ENCODE data around the gene SAMD1.
A peak's percentile ranks its signal among the peaks of the same experiment; 100 is the strongest.

Gene SAMD1

GRCh38 chr19:14101003-14101545 is 10.5 kb upstream of the SAMD1 start:
- Histone ChIP-seq H3K36me3 (ENCODE audit: control insufficient read depth, insufficient read depth, low read length, severe bottlenecking) (peaks cover 72% of the 10 kb centered on the region), H3K27me3 (replicated peaks; ENCODE audit: control insufficient read depth, insufficient read depth, low read length) (no peaks in the 10 kb centered on the region), H3K9ac (ENCODE audit: low read length) (no peak overlapping the region), H3K4me1 (ENCODE audit: control insufficient read depth, insufficient read depth, low read length) (peaks cover 15% of the 10 kb centered on the region), H3K4me3 (ENCODE audit: low read length) (no peak overlapping the region), H3K9me3 (ENCODE audit: control insufficient read depth, low read length) (no peaks in the 10 kb centered on the region)
- no peak for DNase-seq (ENCODE audit: low read depth)

- H3K36me3 ChIP-seq (ENCODE audit: control insufficient read depth, insufficient read depth, low read length, severe bottlenecking), result peaks cover 55% of the 10 kb centered on the region
- no peak overlapping the region for H3K9ac ChIP-seq (ENCODE audit: low read length)
- H3K27me3 ChIP-seq (replicated peaks; ENCODE audit: control insufficient read depth, insufficient read depth, low read length), result no peaks in the 10 kb centered on the region
- no peak overlapping the region for H3K4me3 ChIP-seq (ENCODE audit: low read length)
- H3K4me1 ChIP-seq (ENCODE audit: control insufficient read depth, insufficient read depth, low read length), result peaks cover 12% of the 10 kb centered on the region
- no peak for DNase-seq (ENCODE audit: low read depth)
- H3K9me3 ChIP-seq (ENCODE audit: control insufficient read depth, low read length), result peaks cover 9% of the 10 kb centered on the region
Measured at GRCh38 chr19:14097532-14098151, 7.1 kb upstream of the SAMD1 start.

- H3K9me3 ChIP-seq (ENCODE audit: control insufficient read depth, low read length), result peaks cover 9% of the 10 kb centered on the region
- no peak overlapping the region for H3K4me3 ChIP-seq (ENCODE audit: low read length)
- no peaks in the 10 kb centered on the region for H3K27me3 ChIP-seq (replicated peaks; ENCODE audit: control insufficient read depth, insufficient read depth, low read length)
- H3K9ac ChIP-seq (ENCODE audit: low read length), result no peak overlapping the region
- H3K4me1 ChIP-seq (ENCODE audit: control insufficient read depth, insufficient read depth, low read length), result peaks cover 5% of the 10 kb centered on the region
- DNase-seq (ENCODE audit: low read depth), result no peak
- H3K36me3 ChIP-seq (ENCODE audit: control insufficient read depth, insufficient read depth, low read length, severe bottlenecking), result peaks cover 49% of the 10 kb centered on the region
Measured at GRCh38 chr19:14096272-14096992, 5.9 kb upstream of the SAMD1 start.

- peaks cover 5% of the 10 kb centered on the region for H3K4me1 ChIP-seq (ENCODE audit: control insufficient read depth, insufficient read depth, low read length)
- H3K36me3 ChIP-seq (ENCODE audit: control insufficient read depth, insufficient read depth, low read length, severe bottlenecking), result peaks cover 34% of the 10 kb centered on the region
- no peaks in the 10 kb centered on the region for H3K27me3 ChIP-seq (replicated peaks; ENCODE audit: control insufficient read depth, insufficient read depth, low read length)
- no peak overlapping the region for H3K4me3 ChIP-seq (ENCODE audit: low read length)
- H3K9ac ChIP-seq (ENCODE audit: low read length), result no peak overlapping the region
- DNase-seq (ENCODE audit: low read depth), result no peak
- peaks cover 9% of the 10 kb centered on the region for H3K9me3 ChIP-seq (ENCODE audit: control insufficient read depth, low read length)
Measured at GRCh38 chr19:14094854-14095253, 4.3 kb upstream of the SAMD1 start.

- Histone ChIP-seq H3K9ac (ENCODE audit: low read length) (no peak overlapping the region), H3K9me3 (ENCODE audit: control insufficient read depth, low read length) (peaks cover 9% of the 10 kb centered on the region), H3K4me3 (ENCODE audit: low read length) (peak overlapping the region; percentile 6), H3K36me3 (ENCODE audit: control insufficient read depth, insufficient read depth, low read length, severe bottlenecking) (peaks cover 33% of the 10 kb centered on the region), H3K27me3 (replicated peaks; ENCODE audit: control insufficient read depth, insufficient read depth, low read length) (no peaks in the 10 kb centered on the region), H3K4me1 (ENCODE audit: control insufficient read depth, insufficient read depth, low read length) (peaks cover 11% of the 10 kb centered on the region)
- DNase-seq (ENCODE audit: low read depth), result no peak
Measured at GRCh38 chr19:14093117-14093823, 2.7 kb upstream of the SAMD1 start.

GRCh38 chr19:14091813-14092462 is 1.4 kb upstream of the SAMD1 start:
- DNase-seq (ENCODE audit: low read depth), result no peak
- peaks cover 9% of the 10 kb centered on the region for H3K9me3 ChIP-seq (ENCODE audit: control insufficient read depth, low read length)
- H3K4me3 ChIP-seq (ENCODE audit: low read length), result peak overlapping the region; percentile 87
- H3K4me1 ChIP-seq (ENCODE audit: control insufficient read depth, insufficient read depth, low read length), result peaks cover 11% of the 10 kb centered on the region
- peak overlapping the region; percentile 92 for H3K9ac ChIP-seq (ENCODE audit: low read length)
- H3K27me3 ChIP-seq (replicated peaks; ENCODE audit: control insufficient read depth, insufficient read depth, low read length), result no peaks in the 10 kb centered on the region
- peaks cover 27% of the 10 kb centered on the region for H3K36me3 ChIP-seq (ENCODE audit: control insufficient read depth, insufficient read depth, low read length, severe bottlenecking)

GRCh38 chr19:14091081-14091812 is 696 bp upstream of the SAMD1 start:
- Histone ChIP-seq H3K4me1 (ENCODE audit: control insufficient read depth, insufficient read depth, low read length) (peaks cover 11% of the 10 kb centered on the region), H3K36me3 (ENCODE audit: control insufficient read depth, insufficient read depth, low read length, severe bottlenecking) (peaks cover 20% of the 10 kb centered on the region), H3K27me3 (replicated peaks; ENCODE audit: control insufficient read depth, insufficient read depth, low read length) (no peaks in the 10 kb centered on the region), H3K4me3 (ENCODE audit: low read length) (peak overlapping the region; percentile 87), H3K9me3 (ENCODE audit: control insufficient read depth, low read length) (peaks cover 9% of the 10 kb centered on the region), H3K9ac (ENCODE audit: low read length) (peak overlapping the region; percentile 92)
- DNase-seq (ENCODE audit: low read depth), result peak; percentile 58

- peaks cover 19% of the 10 kb centered on the region for H3K36me3 ChIP-seq (ENCODE audit: control insufficient read depth, insufficient read depth, low read length, severe bottlenecking)
- H3K9me3 ChIP-seq (ENCODE audit: control insufficient read depth, low read length), result peaks cover 9% of the 10 kb centered on the region
- DNase-seq (ENCODE audit: low read depth), result peak; percentile 77
- no peaks in the 10 kb centered on the region for H3K27me3 ChIP-seq (replicated peaks; ENCODE audit: control insufficient read depth, insufficient read depth, low read length)
- peak overlapping the region; percentile 76 for H3K4me3 ChIP-seq (ENCODE audit: low read length)
- H3K4me1 ChIP-seq (ENCODE audit: control insufficient read depth, insufficient read depth, low read length), result peaks cover 11% of the 10 kb centered on the region
- H3K9ac ChIP-seq (ENCODE audit: low read length), result peak overlapping the region; percentile 54
Measured at GRCh38 chr19:14089662-14090508, 666 bp downstream of the SAMD1 start.

- Histone ChIP-seq H3K27me3 (replicated peaks; ENCODE audit: control insufficient read depth, insufficient read depth, low read length) (no peaks in the 10 kb centered on the region), H3K36me3 (ENCODE audit: control insufficient read depth, insufficient read depth, low read length, severe bottlenecking) (peaks cover 19% of the 10 kb centered on the region), H3K4me1 (ENCODE audit: control insufficient read depth, insufficient read depth, low read length) (peaks cover 11% of the 10 kb centered on the region), H3K4me3 (ENCODE audit: low read length) (peak overlapping the region; percentile 70), H3K9ac (ENCODE audit: low read length) (peak overlapping the region; percentile 49), H3K9me3 (ENCODE audit: control insufficient read depth, low read length) (peaks cover 9% of the 10 kb centered on the region)
- DNase-seq (ENCODE audit: low read depth), result peak; percentile 40
Measured at GRCh38 chr19:14089412-14089661, 1.2 kb downstream of the SAMD1 start.
